Gastroesophageal sphincter (tissue), 4 donors: ENCODE results near the gene PLP1. TPM values are rescaled to one million over a fixed set of nuclear protein-coding genes. Genes with fewer than 3 reads are reported as not detected.

Experiments
- ATAC-seq: fragments of 150-250 bp; one replicate; pipeline ENCODE4 v1.9.1; 2016; ENCODE audit warnings: mild to moderate bottlenecking, moderate library complexity
- H3K27ac ChIP-seq, 4 donors: fragments of 200-600 bp; sonication (generic) in 3 of 4; 1 replicate in 3 of 4; 2 replicates in 1 of 4; pipeline ENCODE4 v1.5.1; 2016 to 2019
- H3K27me3 ChIP-seq: fragments of 200-600 bp; sonication (generic); one replicate; pipeline ENCODE4 v1.5.1; 2019
- H3K36me3 ChIP-seq, 2 donors: fragments of 200-600 bp; sonication (generic); one replicate each; pipeline ENCODE4 v1.5.1; 2019; ENCODE audit warnings: control low read depth in 1 of 2
- H3K4me1 ChIP-seq, 3 donors: fragments of 200-600 bp; sonication (generic); 1 replicate in 2 of 3; 2 replicates in 1 of 3; pipeline ENCODE4 v1.5.1; 2016 to 2019; ENCODE audit warnings: control low read depth in 2 of 3
- H3K4me3 ChIP-seq, 2 donors: fragments of 200-600 bp; sonication (generic); one replicate each; pipeline ENCODE4 v1.5.1; 2019; ENCODE audit warnings: mild to moderate bottlenecking in 1 of 2, moderate library complexity in 1 of 2
- H3K9me3 ChIP-seq, 3 donors: fragments of 200-600 bp; sonication (generic); one replicate each; pipeline ENCODE4 v1.5.1; 2017 to 2019; ENCODE audit warnings: control low read depth in 2 of 3
- CTCF ChIP-seq, 4 experiments: fragments of 200-600 bp in 2 of 4; fragments of 450-650 bp in 2 of 4; sonication (generic) in 1 of 4; IDR thresholded peaks; one replicate each; pipeline ENCODE4 v1.5.1; 2017 to 2019; ENCODE audit warnings: antibody characterized with exemption in 4 of 4, mild to moderate bottlenecking in 2 of 4, moderate library complexity in 2 of 4
- EP300 ChIP-seq: sonication (generic); formaldehyde crosslinking; IDR thresholded peaks from one replicate; pipeline ENCODE4 v1.6.1; 2017; ENCODE audit warnings: antibody characterized with exemption, mild to moderate bottlenecking
- POLR2A ChIP-seq, 2 donors: fragments of 450-650 bp; IDR thresholded peaks; one replicate each; pipeline ENCODE4 v1.6.1; 2017; ENCODE audit warnings: antibody characterized with exemption in 2 of 2, mild to moderate bottlenecking in 2 of 2, moderate library complexity in 1 of 2
- POLR2AphosphoS5 ChIP-seq: sonication (generic); formaldehyde crosslinking; IDR thresholded peaks from one replicate; pipeline ENCODE4 v1.6.1; 2017; ENCODE audit warnings: antibody characterized with exemption
- WGBS, 2 donors: methylation state at CpG; one replicate each; pipeline ENCODE4 v1.1.5; 2018; ENCODE audit warnings: low coverage in 1 of 2; 5-methylcytosine and 5-hydroxymethylcytosine counted together
- total RNA-seq, 4 donors: library from RNA; depleted of rRNA; stranded (reverse); fragments of >200 nt; gene quantifications; one replicate each; pipeline ENCODE4 v1.1.0, GENCODE V29; 2016

PLP1 gene
- total RNA-seq, 4 donors from 2014 or later: 20.3 to 51.5 (median 33.0) TPM

- Histone ChIP-seq H3K27me3 (no peaks in the 10 kb centered on the region), H3K36me3 (no peaks in the 10 kb centered on the region), H3K4me1 (no peaks in the 10 kb centered on the region), H3K4me3 (no peak overlapping the region), H3K27ac (no peak overlapping the region), H3K9me3 (no peaks in the 10 kb centered on the region)
- ATAC-seq: no peak
- WGBS, 2 donors: 63 to 77% methylated on average over 3 to 6 of the region's 6 CpGs
- no peak for TF ChIP-seq CTCF (IDR thresholded peaks at IDR 0.05)
- TF ChIP-seq POLR2AphosphoS5: peak; percentile 35
Observed at GRCh38 chrX:103792916-103793544, 16.4 kb downstream of the PLP1 start.

- H3K9me3 ChIP-seq: no peaks in the 10 kb centered on the region
- no peak overlapping the region for H3K4me3 ChIP-seq
- no peak for ATAC-seq
- H3K4me1 ChIP-seq: no peaks in the 10 kb centered on the region
- H3K36me3 ChIP-seq: no peaks in the 10 kb centered on the region
- H3K27ac ChIP-seq: no peak overlapping the region
- WGBS, 2 donors: 70 to 81% methylated on average over 2 of the region's 2 CpGs
- no peaks in the 10 kb centered on the region for H3K27me3 ChIP-seq
- TF ChIP-seq POLR2AphosphoS5 (no peak), POLR2A (IDR thresholded peaks at IDR 0.05) (no peak), EP300 (no peak), CTCF (IDR thresholded peaks at IDR 0.05) (no peak)
Observed at GRCh38 chrX:103793545-103793940, 16.9 kb downstream of the PLP1 start.

GRCh38 chrX:103794119-103794518 is 17.5 kb downstream of the PLP1 start:
- no peak overlapping the region for H3K4me3 ChIP-seq
- 67 to 100% methylated on average over 1 to 2 of the region's 4 CpGs for WGBS, 2 donors
- TF ChIP-seq POLR2AphosphoS5: no peak
- no peak for TF ChIP-seq POLR2A (IDR thresholded peaks at IDR 0.05)
- no peaks in the 10 kb centered on the region for H3K9me3 ChIP-seq
- H3K36me3 ChIP-seq: no peaks in the 10 kb centered on the region
- H3K27ac ChIP-seq: no peak overlapping the region
- no peak for ATAC-seq
- H3K4me1 ChIP-seq: no peaks in the 10 kb centered on the region
- no peaks in the 10 kb centered on the region for H3K27me3 ChIP-seq

GRCh38 chrX:103797691-103798090 is 21.1 kb downstream of the PLP1 start:
- Histone ChIP-seq H3K27me3 (no peaks in the 10 kb centered on the region), H3K4me3 (no peak overlapping the region), H3K4me1 (no peaks in the 10 kb centered on the region), H3K36me3 (no peaks in the 10 kb centered on the region), H3K27ac (no peak overlapping the region), H3K9me3 (no peaks in the 10 kb centered on the region)
- ATAC-seq: no peak
- TF ChIP-seq EP300: no peak
- TF ChIP-seq POLR2A (IDR thresholded peaks at IDR 0.05): no peak
- no peak for TF ChIP-seq POLR2AphosphoS5
- TF ChIP-seq CTCF (IDR thresholded peaks at IDR 0.05): no peak
- WGBS, 2 donors: 81 to 83% methylated on average over 1 to 2 of the region's 2 CpGs

GRCh38 chrX:103800318-103800717 is 23.7 kb downstream of the PLP1 start:
- Histone ChIP-seq H3K36me3 (no peaks in the 10 kb centered on the region), H3K27me3 (no peaks in the 10 kb centered on the region), H3K9me3 (no peaks in the 10 kb centered on the region), H3K27ac (no peak overlapping the region), H3K4me3 (no peak overlapping the region), H3K4me1 (no peaks in the 10 kb centered on the region)
- no peak for ATAC-seq
- WGBS, 2 donors: 79 to 88% methylated on average over 2 of the region's 2 CpGs
- TF ChIP-seq POLR2AphosphoS5: no peak

- no peak for ATAC-seq
- TF ChIP-seq CTCF (IDR thresholded peaks at IDR 0.05) (no peak), POLR2A (IDR thresholded peaks at IDR 0.05) (no peak), EP300 (no peak), POLR2AphosphoS5 (no peak)
- Histone ChIP-seq H3K27ac (no peak overlapping the region), H3K9me3 (no peaks in the 10 kb centered on the region), H3K4me1 (no peaks in the 10 kb centered on the region), H3K27me3 (no peaks in the 10 kb centered on the region), H3K4me3 (no peak overlapping the region), H3K36me3 (no peaks in the 10 kb centered on the region)
Observed at GRCh38 chrX:103805860-103806259, 29.2 kb downstream of the PLP1 start.
